Activated CD4-positive, alpha-beta T cell treated with anti-CD3 and anti-CD28 coated beads for 36 hours (primary cell): ENCODE measurements around the gene FRMD3. TPM values are rescaled to one million over a fixed set of nuclear protein-coding genes. Genes with fewer than 3 reads are reported as not detected.

Source experiments
- ATAC-seq: fragments of 200-7000 bp; cut with Tn5 transposase; one replicate; pipeline ENCODE4 v1.10.0; 2021; ENCODE audit warnings: mild to moderate bottlenecking, moderate library complexity
- CTCF ChIA-PET: fragments of 350-600 bp; sonication (Branson Sonifier 250); formaldehyde crosslinking; loops from one replicate; lab custom pipeline; 2021; ENCODE audit warnings: antibody characterized with exemption; lab: Charles Lee
- POLR2A ChIA-PET: fragments of 350-600 bp; sonication (Branson Sonifier 250); formaldehyde crosslinking; loops from one replicate; lab custom pipeline; 2021; ENCODE audit warnings: antibody characterized with exemption, inconsistent platforms; lab: Charles Lee
- DNase-seq: peaks from one replicate; pipeline ENCODE4 v3.0.0-alpha.2; 2020
- H3K27ac Mint-ChIP-seq: one replicate; pipeline ENCODE4 v1.8.0; 2021; ENCODE audit warnings: mixed read lengths
- H3K27me3 Mint-ChIP-seq: one replicate; pipeline ENCODE4 v1.8.0; 2021; ENCODE audit warnings: mixed read lengths
- H3K36me3 Mint-ChIP-seq: one replicate; pipeline ENCODE4 v1.8.0; 2021; ENCODE audit warnings: low read depth, mixed read lengths
- H3K4me1 Mint-ChIP-seq: one replicate; pipeline ENCODE4 v1.8.0; 2021; ENCODE audit warnings: mixed read lengths
- H3K4me3 Mint-ChIP-seq: one replicate; pipeline ENCODE4 v1.8.0; 2021; ENCODE audit warnings: mild to moderate bottlenecking, moderate library complexity, mixed read lengths
- H3K9me3 Mint-ChIP-seq: one replicate; pipeline ENCODE4 v1.8.0; 2021; ENCODE audit warnings: low read depth, mixed read lengths
- intact Hi-C, 2 experiments: fragments of 100-400 bp; cut with DNase I in 1 of 2; cut with micrococcal nuclease in 1 of 2; formaldehyde crosslinking; loops; one replicate each; pipeline versions ENCODE4 v1.14.2 to v1.15.1; 2022 to 2024; cut with DNase I, micrococcal nuclease
- total RNA-seq, 2 experiments: library from RNA; stranded (reverse); gene quantifications; one replicate each; pipeline ENCODE4 v1.2.3, GENCODE V29; 2021

Gene FRMD3
- total RNA-seq, 2 experiments from 2014 or later, result 0.35 to 0.46 TPM

DNA sequence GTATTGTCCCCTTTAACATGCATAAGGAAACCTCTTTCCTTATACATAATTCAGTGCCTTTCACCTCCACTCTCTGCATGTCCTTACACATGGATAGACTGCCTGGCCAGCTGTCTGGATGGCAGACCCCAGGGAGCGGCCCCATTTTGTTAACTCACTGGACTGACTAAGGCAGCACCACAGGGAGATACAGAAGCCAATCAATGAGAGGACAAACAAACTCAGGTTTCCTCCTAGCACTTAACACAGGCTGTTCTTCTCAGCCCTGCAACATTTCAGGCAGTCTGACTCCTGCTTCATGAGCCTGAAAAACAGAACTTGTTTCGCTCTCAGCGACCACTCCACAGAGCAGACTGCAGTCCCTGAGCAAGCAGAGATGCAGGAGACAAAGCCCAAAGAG lies 339.8 kb downstream of the FRMD3 start:
- no peaks in the 10 kb centered on the region for H3K36me3 Mint-ChIP-seq
- H3K4me3 Mint-ChIP-seq, result no peak overlapping the region
- DNase-seq (no peak), ATAC-seq (no peak)
- no peaks in the 10 kb centered on the region for H3K27me3 Mint-ChIP-seq
- intact Hi-C loops, result no loop called here
- ChIA-PET CTCF (no interaction called here), POLR2A (no interaction called here)
- no peaks in the 10 kb centered on the region for H3K4me1 Mint-ChIP-seq
- H3K27ac Mint-ChIP-seq, result no peak overlapping the region
- no peaks in the 10 kb centered on the region for H3K9me3 Mint-ChIP-seq

DNA sequence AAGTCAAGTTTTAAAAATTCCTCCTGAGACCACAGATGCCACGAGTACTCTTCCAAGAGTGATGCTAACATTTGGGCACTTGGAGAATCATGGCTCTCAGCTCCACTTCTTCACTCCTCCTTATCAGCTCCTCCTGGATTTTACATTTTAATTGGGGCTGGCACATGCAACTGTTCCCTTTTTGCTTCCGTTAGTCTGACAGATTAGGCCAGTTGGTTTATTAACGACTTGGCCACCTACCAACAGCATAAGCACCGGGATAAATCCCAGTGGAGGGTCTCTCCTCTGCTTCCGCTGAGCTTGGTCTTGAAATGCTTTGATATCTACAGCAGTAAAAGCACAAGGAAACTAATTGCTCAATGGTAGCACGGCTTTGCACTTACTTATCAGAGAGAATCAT lies 340.6 kb downstream of the FRMD3 start:
- DNase-seq, result no peak
- intact Hi-C loops, result no loop called here
- no peak for ATAC-seq
- Mint-ChIP-seq H3K36me3 (no peaks in the 10 kb centered on the region), H3K27me3 (no peaks in the 10 kb centered on the region), H3K27ac (no peak overlapping the region), H3K4me1 (no peaks in the 10 kb centered on the region), H3K4me3 (no peak overlapping the region), H3K9me3 (no peaks in the 10 kb centered on the region)
- ChIA-PET POLR2A (no interaction called here), CTCF (no interaction called here)

DNA sequence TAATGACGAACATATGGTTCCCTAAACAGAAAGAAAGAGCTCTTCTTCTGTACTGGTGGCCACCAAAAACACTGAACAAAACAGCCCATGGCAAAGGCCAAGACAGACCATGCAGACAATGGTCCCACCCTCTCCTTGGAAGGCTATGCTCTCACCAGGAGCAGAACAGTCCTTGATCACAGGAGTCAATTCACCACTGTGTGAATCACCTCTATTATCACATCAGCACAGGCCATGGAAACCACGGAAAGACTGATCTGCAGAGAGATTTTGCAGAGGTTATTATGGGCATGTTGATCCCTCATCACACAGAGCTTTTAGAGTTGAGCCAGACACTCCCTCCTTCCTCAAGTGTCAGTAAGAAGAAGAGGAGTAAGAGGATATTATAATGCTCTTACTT lies 341.3 kb downstream of the FRMD3 start:
- CTCF ChIA-PET, result no interaction called here
- H3K4me3 Mint-ChIP-seq, result no peak overlapping the region
- peaks cover 1% of the 10 kb centered on the region for H3K27me3 Mint-ChIP-seq
- H3K27ac Mint-ChIP-seq, result no peak overlapping the region
- H3K36me3 Mint-ChIP-seq, result no peaks in the 10 kb centered on the region
- DNase-seq (no peak), ATAC-seq (no peak)
- intact Hi-C loops, result no loop called here
- no peaks in the 10 kb centered on the region for H3K9me3 Mint-ChIP-seq
- no peaks in the 10 kb centered on the region for H3K4me1 Mint-ChIP-seq
- POLR2A ChIA-PET, result no interaction called here

Other genes with a start within 250 kb of the FRMD3 start
- gene IDNK, start 84.7 kb upstream of the FRMD3 start, total RNA-seq, result 1 to 10 TPM; 4.6 to 4.7 TPM
- 100 to 1,000 TPM in 1 of 2 experiments, 10 to 100 TPM in 1; 88.3 to 116 TPM for gene UBQLN1, start 169.6 kb upstream of the FRMD3 start, total RNA-seq